Endothelial cell of umbilical vein (primary cell): Measurements from ENCODE around the gene CLASRP. TPM values are rescaled to one million over a fixed set of nuclear protein-coding genes. Genes with fewer than 3 reads are reported as not detected.

Source experiments
- BruUV-seq: library from RNA; stranded (reverse); fragments of 400-500 nt; replicated peaks from 2 replicates; lab custom pipeline; 2021; lab: Mats Ljungman, UMichigan
- CTCF ChIA-PET: fragments of 300-600, 350-600 bp; sonication (Branson Sonifier 250); formaldehyde crosslinking; loops from one replicate; lab custom pipeline; 2021; ENCODE audit warnings: antibody characterized with exemption, inconsistent platforms; lab: Charles Lee
- POLR2A ChIA-PET: fragments of 300-600, 350-600 bp; sonication (Branson Sonifier 250); formaldehyde crosslinking; loops from one replicate; lab custom pipeline; 2021; ENCODE audit warnings: antibody characterized with exemption, inconsistent platforms; lab: Charles Lee
- DNase-seq: peaks from one replicate; pipeline ENCODE4 v3.0.0-alpha.2; 2011; ENCODE audit warnings: low read depth, low spot score
- FAIRE-seq: peaks from 2 replicates; lab custom pipeline; 2011; peaks lifted over from hg19 to GRCh38; lab: Jason Lieb, UNC
- H2AFZ ChIP-seq: 2 replicates; pipeline ENCODE4 v1.6.0; 2012; ENCODE audit warnings: low read depth, low read length, control low read depth, inconsistent platforms
- H3K27ac ChIP-seq: 2 replicates; pipeline ENCODE4 v1.5.1; 2011; ENCODE audit warnings: low read depth, mild to moderate bottlenecking, control low read depth, low read length, moderate library complexity; ENCODE audit not compliant: insufficient read depth
- H3K27me3 ChIP-seq, 2 experiments: 2 replicates each; pipeline versions ENCODE4 v1.6.0 to v1.6.1; 2011; ENCODE audit warnings: low read length in 2 of 2, mixed read lengths in 1 of 2; ENCODE audit not compliant: control insufficient read depth in 2 of 2, insufficient read depth in 2 of 2
- H3K36me3 ChIP-seq, 2 experiments: 2 replicates in 1 of 2; 3 replicates in 1 of 2; pipeline ENCODE4 v1.5.1; 2011; ENCODE audit warnings: low read length in 2 of 2, mild to moderate bottlenecking in 1 of 2, moderate library complexity in 1 of 2; ENCODE audit not compliant: control insufficient read depth in 2 of 2, insufficient read depth in 2 of 2; ENCODE audit errors: extremely low read depth in 1 of 2
- H3K4me1 ChIP-seq: 3 replicates; pipeline ENCODE4 v1.5.1; 2011; ENCODE audit warnings: mild to moderate bottlenecking, low read length; ENCODE audit not compliant: control insufficient read depth, insufficient read depth; ENCODE audit errors: extremely low read depth
- H3K4me2 ChIP-seq: 2 replicates; pipeline ENCODE4 v1.6.1; 2011; ENCODE audit warnings: low read length, control low read depth, mixed read lengths; ENCODE audit not compliant: insufficient read depth
- H3K4me3 ChIP-seq, 3 experiments: fragments of 200-600 bp in 1 of 3; sonication (generic), shearing (Covaris generic) in 1 of 3; replicated peaks in 1 of 3; 2 replicates each; pipeline ENCODE4 v1.5.1; 2011 to 2016; ENCODE audit warnings: control low read depth in 3 of 3, low read length in 3 of 3, mild to moderate bottlenecking in 2 of 3, inconsistent platforms in 1 of 3, low read depth in 1 of 3, moderate library complexity in 1 of 3; ENCODE audit not compliant: insufficient read depth in 1 of 3
- H3K79me2 ChIP-seq: 2 replicates; pipeline ENCODE4 v1.6.0; 2012; ENCODE audit warnings: low read length, inconsistent platforms; ENCODE audit not compliant: control insufficient read depth, insufficient read depth
- H3K9ac ChIP-seq: replicated peaks from 2 replicates; pipeline ENCODE3; 2011; ENCODE audit warnings: low read length, control low read depth; ENCODE audit not compliant: insufficient read depth; ENCODE audit errors: extremely low read depth
- H3K9me1 ChIP-seq: replicated peaks from 3 replicates; pipeline ENCODE4 v1.6.0; 2011; ENCODE audit warnings: mild to moderate bottlenecking, low read length; ENCODE audit not compliant: control insufficient read depth, insufficient read depth; ENCODE audit errors: extremely low read depth
- H3K9me3 ChIP-seq: replicated peaks from 2 replicates; pipeline ENCODE4 v1.5.1; 2012; ENCODE audit warnings: low read length, inconsistent platforms; ENCODE audit not compliant: control insufficient read depth, insufficient read depth
- H4K20me1 ChIP-seq: replicated peaks from 2 replicates; pipeline ENCODE3; 2011; ENCODE audit warnings: mild to moderate bottlenecking, low read length; ENCODE audit not compliant: control insufficient read depth, insufficient read depth; ENCODE audit errors: extremely low read depth
- CTCF ChIP-seq, 2 donors: IDR thresholded peaks; 1 replicate in 1 of 2; 2 replicates in 1 of 2; pipeline ENCODE4 v1.5.1; 2011; ENCODE audit warnings: low read length in 2 of 2, mild to moderate bottlenecking in 2 of 2, moderate library complexity in 2 of 2, control low read depth in 1 of 2, inconsistent platforms in 1 of 2, low read depth in 1 of 2; ENCODE audit not compliant: insufficient read depth in 1 of 2; ENCODE audit errors: extremely low read depth in 1 of 2
- EZH2 ChIP-seq: IDR thresholded peaks from 2 replicates; pipeline ENCODE4 v1.6.1; 2012; ENCODE audit warnings: borderline replicate concordance, low read depth, mild to moderate bottlenecking, moderate library complexity, low read length, inconsistent platforms; ENCODE audit not compliant: severe bottlenecking
- POLR2A ChIP-seq: IDR thresholded peaks from 2 replicates; pipeline ENCODE4 v1.6.1; 2012; ENCODE audit warnings: low read depth, mild to moderate bottlenecking, control low read depth, low read length
- dilution Hi-C: fragments of 300-500 bp; cut with MboI; formaldehyde crosslinking; loops from one replicate; pipeline ENCODE4 v1.15.0; 2019; ENCODE audit warnings: low sequenced_read_pairs; ENCODE audit not compliant: extremely low pct_ligation_motif_present
- intact Hi-C: fragments of 100-400 bp; cut with micrococcal nuclease; formaldehyde crosslinking; loops from one replicate; pipeline ENCODE4 v1.10.0; 2022
- polyA plus RNA-seq, 4 experiments: library from polyadenylated mRNA; depleted of rRNA in 3 of 4; stranded (reverse) in 3 of 4; unstranded in 1 of 4; fragments of >200 nt; gene quantifications; 2 replicates each; pipeline versions ENCODE4 v1.2.1 to v1.2.3, GENCODE V29; 2011 to 2012; ENCODE audit warnings: missing spikeins in 1 of 4
- total RNA-seq: library from RNA; stranded (reverse); gene quantifications from 2 replicates; pipeline ENCODE4 v1.2.3, GENCODE V29; 2021

The CLASRP gene
- total and polyA plus RNA-seq, 2 donors (not counting 3 experiments of a cell fraction or from before 2014, with no cell fraction given) = 40.7 to 70.7 TPM

- Histone ChIP-seq H2AFZ (peak overlapping the region; percentile 84), H3K79me2 (peaks cover 30% of the 10 kb centered on the region), H3K9me3 (no peaks in the 10 kb centered on the region), H3K4me1 (peaks cover 16% of the 10 kb centered on the region), H3K4me2 (peak overlapping the region; percentile 83), H3K27ac (no peak overlapping the region), H3K9ac (peak overlapping the region; percentile 58), H3K4me3 (peak overlapping the region in 1 of 3 experiments; percentile 33), H3K9me1 (no peaks in the 10 kb centered on the region), H3K27me3 (no peaks in the 10 kb centered on the region), H3K36me3 (peaks cover 0 to 4% of the 10 kb centered on the region in 2 experiments), H4K20me1 (no peaks in the 10 kb centered on the region)
- FAIRE-seq (no peak), DNase-seq (no peak)
- no TSS peak for BruUV-seq
- POLR2A ChIA-PET = no interaction called here
- TF ChIP-seq EZH2 (no peak), POLR2A (no peak), CTCF (IDR thresholded peaks at IDR 0.05; ENCODE audit: extremely low read depth in 1 of 2, insufficient read depth in 1 of 2, low read depth in 1 of 2, low read length in 2 of 2) (no peak)
- CTCF ChIA-PET = interaction anchor here (0.6 kb wide), 1 partner anchor 18 kb away, joined by 3 read pairs; no protein-coding TSS in a partner anchor
- intact Hi-C loops = loop anchor here (5.0 kb wide), 1 partner anchor 40 kb away; the partner anchor contains the start of gene CLASRP
- dilution Hi-C loops = no loop called here
Observed at GRCh38 chr19:45076851-45077730, 38.2 kb downstream of the CLASRP start.
